NK-92 treated with Interleukin-12 subunit alpha and Interleukin-12 subunit beta, amount 100 ng/mL, for 24 hours (cell line): ENCODE results near the gene TNXB.
"Not testable (repeated sequence)": the region's sequence is repeated elsewhere in the genome, so short reads cannot be mapped to it uniquely, and the experiment has no call there.

Experiments used
- DNase-seq: peaks from one replicate; lab custom pipeline; 2025; lab: John Stamatoyannopoulos, UW

The TNXB gene

DNA sequence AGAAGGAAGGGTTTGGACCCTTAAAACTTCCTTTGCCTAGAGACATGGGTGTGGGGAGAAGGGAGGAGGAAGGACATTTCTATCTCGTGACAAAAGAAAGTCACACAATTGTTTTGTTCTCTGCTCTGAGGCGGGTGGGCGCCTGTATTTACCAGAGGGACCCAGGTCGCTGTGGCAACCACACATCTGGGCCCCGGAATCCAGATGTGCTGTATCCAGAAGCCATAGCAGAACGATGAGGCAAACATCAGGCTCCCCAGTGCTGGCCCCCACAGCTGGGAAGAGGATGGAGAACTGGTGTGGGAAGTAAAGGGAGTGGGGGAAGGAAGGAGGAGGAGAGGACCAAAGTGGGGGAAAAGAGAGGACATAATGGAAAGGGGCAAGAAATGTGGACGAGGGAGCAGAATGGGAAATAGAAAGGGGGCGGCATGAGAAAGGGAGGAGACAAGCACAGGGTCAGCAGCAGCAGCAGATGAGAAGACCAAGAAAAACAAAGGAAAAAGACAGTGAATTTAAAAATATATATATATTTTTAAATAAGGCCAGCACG lies 3.4 kb upstream of the TNXB start:
- DNase-seq = no peak

DNA sequence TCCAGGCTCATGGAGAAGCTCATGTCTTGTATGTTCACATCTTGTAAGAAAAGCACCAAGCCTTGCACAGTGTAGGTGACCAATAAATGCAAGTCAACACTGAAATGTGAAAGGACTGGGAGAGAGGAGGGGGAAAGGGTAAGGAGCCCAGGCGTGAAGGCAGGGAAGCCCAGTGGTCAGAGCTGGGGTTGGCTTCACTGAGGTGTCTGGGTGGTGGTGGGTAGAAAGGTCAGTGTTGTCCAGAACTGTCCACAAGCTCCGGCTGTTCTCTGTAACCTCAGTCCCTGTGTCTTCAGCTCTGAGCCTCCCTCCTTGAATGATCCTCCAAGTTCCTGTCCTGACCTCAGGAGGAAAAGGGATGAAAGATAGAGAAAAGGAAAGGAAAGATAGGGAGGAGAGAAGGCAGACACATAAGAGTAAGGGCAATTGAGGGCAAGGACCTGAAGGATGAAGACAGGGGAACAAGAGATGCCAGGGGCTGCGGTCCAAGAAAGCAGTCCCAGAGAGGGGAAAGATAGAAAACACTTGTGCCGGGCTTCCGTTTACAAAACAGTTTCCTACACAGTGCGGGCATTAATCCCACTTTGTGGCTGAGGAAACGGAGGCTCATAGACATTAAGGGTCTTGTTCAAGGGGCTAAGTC lies 2.4 kb upstream of the TNXB start:
- DNase-seq = no peak

DNA sequence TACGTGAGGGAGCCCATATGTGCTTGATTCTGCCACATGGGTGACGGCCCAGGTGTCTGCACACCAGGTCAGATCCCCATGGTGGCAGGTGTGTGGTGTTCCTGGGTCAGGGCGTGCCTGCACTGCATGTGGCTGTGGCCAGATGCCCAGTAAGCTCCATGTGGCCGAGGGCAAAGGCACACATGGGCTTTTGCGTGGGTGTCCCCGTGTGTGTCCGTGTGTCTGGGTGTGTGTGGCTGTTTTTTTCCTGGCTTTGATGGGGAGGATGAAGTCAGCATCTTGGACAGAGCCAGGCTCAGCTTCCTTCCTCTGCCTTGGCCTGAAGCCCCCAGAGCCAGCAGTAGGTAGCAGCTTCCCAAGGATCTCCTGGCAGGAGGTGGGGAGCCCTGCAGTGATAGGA lies 1.5 kb upstream of the TNXB start:
- DNase-seq = no peak

DNA sequence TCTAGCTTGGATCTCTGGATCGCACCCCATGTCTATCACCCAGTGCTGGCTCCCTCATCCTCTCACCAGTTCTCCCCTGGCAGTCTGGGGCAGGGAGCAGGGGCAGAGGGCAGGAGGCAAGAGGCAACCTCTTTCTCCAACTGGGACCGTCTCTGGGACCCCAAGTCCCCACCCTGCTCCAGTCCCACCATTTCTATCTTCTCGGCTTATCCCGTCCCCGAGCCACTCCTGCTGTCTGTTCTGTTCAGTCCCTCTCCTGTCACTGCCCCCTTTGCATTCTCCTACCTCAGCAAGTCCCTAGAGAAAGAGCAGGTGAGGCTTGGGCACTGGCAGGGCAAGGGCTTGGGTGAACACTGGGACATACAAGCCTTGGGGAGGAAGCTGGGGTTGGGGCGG lies 625 bp upstream of the TNXB start:
- no peak for DNase-seq

DNA sequence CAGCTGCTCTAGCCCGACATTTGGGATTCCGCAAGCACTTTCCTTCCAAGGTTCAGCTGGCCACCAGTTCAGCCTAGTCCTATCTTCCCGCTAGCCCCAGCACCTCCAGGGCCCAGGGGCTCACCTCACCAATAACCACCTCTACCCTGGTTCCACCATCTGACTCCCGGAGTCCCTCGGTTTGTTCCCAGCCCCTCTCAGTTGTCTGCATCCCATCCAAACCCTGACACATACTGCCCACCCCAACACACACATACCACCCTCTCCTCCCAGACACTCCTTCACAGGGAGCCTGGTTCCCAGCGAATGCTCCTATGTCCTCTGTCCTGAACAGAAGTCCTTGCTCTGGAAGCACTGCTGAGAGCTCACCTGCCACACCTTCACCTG lies 418 bp downstream of the TNXB start:
- DNase-seq = no peak

DNA sequence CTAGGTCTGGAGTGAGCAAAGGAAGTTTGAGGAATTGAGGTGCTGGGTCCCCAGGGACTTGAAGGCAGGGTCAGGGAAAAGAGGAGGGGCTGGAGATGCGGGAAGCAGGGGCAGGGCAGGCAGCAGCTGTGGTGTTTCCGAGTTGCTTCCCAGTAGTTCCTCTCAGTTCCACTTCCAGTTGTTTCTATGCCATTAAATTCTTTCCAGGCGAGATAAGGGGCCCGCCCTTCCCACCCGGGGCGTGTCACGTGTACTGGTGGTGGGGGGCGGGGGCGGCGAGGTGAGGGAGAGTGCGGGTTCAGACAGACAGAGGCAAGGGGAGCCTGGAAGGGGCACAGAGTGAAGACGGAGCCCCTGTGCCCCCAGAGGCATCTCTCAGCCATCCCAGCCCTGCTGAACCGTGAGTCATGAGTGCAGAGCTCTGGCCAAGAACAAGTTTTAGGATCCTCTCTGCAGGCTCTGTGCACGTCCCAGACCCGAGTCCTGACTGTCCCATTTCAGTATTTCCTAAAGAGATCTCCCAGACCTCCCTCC lies 977 bp downstream of the TNXB start:
- DNase-seq = no peak

DNA sequence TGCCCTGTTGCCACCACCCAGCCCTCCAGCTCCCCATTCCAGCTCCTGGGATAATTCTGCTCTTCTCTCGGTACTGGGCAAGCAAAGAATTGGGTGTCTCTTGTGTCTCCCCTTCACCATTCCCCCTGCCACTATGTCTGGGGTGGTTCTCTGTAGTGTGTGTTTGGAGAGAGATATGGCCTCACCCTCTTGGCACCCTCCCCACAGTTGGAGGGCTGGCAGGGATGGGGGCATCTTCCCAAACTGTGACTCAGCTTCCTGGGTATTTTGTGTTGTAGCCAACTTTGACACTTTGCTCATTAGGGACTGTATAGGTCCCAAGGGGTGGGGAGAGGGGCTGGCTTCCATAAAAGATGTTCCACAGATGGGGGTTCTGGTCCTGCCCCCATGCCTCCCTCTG lies 1.7 kb downstream of the TNXB start:
- no peak for DNase-seq

DNA sequence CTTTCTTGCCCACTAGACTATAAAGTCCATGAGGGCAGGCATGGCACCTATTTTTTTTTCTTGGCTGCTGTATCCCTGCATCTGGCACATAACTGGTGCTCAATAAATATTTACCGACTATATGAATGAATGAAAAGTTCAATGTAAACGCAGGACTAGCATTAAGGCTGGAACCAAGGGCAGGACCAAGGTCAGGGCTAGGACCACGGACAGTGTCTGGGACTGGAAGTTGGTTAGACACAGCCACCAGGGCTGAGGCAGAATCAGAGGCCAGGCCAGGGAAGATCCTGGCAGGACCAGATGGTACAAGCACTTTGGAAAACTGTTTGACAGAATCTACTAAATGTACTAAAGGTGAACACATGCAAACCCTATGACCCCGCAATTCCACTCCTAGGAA lies 3.7 kb downstream of the TNXB start:
- no peak for DNase-seq

DNA sequence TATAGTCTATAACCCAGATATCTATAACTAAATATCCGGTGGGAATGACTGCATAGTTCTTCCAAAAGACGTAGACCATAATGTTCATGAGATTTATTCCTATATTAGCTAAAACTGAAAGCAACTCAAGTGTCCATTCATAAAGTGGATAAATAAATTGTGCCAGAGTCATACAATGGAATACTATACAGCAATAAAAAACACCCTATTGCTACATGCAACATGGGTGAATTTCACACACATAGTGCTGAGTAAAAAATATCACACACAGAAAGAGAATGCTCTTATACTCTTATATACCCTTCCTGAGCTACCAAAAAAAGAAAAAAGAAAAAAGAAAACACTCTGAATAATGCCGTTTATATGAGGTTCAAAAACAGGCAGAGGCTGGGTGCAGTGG lies 6.9 kb downstream of the TNXB start:
- no peak for DNase-seq

DNA sequence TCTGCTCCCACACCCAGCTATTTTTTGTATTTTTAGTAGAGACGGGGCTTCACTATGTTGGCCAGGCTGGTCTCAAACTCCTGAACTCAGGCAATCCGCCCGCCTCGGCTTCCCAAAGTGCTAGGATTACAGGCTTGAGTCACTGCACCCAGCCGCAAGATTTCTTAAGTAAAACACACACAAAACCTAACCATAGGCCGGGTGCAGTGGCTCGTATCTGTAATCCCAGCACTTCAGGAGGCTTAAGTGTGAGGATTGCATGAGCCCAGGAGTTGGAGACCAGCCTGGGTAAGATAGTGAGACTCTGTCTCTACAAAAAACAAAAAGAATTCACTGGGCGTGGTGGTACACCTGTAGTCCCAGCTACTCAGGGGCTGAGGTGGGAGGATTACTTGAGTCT lies 8.9 kb downstream of the TNXB start:
- DNase-seq = not testable (repeated sequence)

DNA sequence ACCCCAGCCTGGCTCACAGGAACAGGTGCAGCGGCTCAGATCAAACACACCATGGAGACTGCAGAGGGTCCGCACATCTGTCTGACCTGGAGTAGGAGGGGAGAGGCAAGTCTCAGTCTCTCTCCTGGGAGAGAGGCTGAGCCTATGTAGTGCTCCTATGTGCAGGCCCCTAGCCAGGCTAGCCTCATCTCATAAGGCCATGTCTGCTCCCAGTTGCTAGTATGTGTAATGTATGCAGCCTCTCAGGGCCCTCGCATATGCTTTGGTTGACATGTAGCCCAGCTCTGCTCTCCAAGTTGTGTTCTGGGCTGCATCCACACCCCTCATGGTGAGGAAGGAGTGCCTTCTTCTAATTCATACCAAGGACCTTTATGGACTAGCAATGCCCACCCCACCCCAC lies 11.8 kb downstream of the TNXB start:
- DNase-seq = no peak

DNA sequence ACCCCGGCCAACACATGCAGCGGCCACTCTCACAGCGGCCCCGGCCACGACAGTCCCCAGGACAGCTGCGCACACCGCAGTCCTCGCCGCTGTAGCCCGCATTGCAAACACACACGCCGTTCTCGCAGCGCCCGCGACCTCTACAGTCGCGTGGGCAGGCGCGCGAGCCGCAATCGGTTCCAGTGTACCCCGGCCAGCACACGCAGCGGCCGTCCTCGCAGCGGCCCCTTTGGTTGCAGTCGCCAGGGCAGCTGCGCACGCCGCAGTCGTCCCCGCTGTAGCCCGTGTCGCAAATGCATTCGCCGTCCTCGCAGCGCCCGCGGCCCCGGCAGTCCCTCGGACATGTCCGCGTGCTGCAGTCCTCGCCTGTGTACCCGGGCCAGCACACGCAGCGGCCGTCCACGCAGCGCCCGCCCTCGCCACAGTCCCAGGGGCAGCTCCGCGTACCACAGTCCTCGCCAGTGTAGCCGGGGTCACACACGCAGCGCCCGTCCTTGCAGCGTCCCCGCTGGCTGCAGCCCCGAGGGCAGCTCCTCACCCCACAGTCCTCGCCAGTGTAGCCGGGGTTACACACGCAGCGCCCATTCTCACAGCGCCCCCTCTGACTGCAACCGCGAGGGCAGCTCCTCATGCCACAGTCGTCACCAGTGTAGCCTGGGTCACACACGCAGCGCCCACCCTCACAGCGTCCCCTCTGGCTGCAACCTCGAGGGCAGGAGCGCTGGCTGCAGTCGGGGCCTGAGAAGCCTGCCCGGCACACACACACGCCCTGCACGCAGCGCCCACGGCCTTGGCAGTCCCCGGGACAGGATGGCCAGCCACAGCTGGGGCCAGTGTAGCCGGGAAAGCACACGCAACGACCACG lies 12.5 kb downstream of the TNXB start:
- DNase-seq = no peak

DNA sequence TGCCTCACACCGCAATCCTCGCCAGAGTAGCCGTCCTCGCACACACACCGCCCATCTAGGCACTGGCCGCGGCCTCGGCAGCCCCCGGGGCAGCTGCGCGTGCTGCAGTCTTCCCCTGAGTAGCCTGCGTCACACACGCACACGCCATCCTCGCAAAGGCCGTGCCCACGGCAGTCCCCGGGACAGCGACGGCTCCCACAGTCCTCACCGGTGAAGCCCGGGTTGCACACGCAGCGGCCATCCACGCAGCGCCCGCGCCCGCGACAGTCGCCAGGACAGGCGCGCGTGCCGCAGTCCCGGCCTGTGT lies 13.1 kb downstream of the TNXB start:
- DNase-seq = no peak

DNA sequence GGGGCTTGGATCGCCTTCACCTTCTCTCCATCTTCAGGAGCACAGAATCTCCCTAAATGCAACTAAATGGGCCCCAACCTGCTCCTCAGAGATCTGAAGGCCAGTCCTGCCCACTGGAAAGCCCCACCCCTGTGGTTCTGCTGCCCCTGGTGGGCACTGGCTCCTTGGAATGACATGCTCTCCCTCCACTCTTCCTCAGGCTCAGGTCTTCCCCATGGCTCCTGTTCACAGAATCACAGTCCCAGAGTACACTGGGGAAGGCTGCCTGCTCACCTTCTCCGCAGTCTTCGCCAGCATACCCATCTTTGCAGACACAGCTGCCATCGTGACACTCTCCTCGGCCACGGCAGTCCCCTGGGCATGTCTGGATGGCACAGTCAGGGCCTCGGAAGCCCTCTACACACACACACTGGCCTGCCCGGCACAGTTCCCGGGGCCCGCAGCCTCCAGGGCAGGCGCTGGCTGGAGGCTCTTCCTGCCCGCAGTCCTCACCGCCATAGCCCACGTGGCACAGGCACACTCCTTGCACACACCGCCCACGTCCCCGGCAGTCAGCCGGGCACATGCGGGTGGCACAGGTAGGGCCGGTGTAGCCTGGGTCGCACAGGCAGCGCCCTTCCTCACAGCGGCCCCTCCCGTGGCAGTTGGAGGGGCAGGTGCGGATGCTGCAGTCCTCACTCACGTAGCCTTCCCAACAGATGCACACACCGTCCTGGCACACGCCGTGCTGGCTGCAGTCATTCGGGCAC lies 13.6 kb downstream of the TNXB start:
- DNase-seq = no peak

DNA sequence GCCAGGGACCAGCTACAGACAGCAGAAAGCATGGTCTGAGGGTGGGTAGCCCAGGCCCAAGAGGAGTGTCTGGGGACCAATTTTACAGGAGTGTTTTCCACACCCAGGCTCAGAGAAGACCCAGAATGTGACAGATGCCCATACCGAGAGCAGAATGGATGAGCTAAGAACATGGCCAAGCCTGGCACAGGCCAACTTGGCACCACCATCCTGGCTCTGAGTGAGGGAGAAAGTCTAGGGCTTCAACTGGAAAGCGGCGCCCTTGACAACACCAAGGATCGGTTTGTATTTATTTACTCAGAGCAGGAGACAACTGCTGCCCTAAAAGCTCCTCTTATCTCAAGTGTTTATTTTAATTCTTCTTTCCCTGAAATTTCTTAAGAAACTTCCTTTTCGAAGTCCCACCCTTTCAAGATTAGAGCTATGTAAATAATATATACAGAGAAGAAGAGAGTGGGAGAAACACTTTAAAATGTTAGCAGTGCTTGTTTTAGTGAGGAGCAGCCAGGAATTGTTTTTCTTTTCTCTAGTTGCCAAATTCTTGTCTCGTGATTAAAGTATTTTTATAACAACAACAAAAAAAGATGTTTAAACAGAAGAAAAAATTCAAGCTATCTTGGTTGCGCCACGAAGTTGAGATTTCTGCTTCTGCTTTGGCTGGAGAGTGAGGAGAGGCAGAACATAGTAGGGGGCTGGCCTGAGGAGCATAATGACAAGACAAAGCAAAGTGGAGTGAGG lies 16.2 kb downstream of the TNXB start:
- DNase-seq = no peak

DNA sequence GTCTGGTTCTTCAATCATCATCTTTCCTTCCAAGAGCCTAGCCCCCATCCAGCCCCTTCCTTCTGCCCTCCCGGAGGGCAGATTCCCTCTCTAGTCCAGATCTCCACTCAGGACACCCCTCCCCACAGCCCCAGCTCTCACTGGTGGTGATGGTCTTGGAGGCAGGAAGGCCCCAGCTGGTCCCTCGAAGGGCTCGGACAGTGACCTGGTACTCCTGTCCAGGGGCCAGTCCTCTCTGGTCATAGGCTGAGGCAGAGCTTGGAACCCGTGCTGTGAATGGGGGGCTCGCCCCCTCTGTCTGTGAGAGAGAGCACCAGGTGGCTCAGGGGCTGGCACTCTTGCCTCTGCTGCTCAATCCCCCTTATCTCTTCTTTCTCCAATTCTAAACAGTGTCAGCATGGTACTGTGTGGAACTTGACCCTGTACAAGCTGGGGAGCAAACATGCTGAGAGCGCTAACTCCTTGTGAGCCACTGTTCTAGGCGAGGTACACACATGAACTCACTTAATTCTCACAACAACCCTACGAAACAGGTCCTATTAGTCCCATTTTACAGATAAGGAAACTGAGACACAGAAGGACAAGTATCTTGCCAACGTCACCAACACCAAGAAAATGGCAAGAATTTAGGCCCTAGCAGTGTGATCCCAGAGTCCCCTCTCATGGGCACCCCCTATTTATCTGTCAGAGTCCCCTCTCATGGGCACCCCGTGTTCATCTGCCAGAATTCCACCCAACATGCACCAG lies 19.9 kb downstream of the TNXB start:
- DNase-seq = no peak

DNA sequence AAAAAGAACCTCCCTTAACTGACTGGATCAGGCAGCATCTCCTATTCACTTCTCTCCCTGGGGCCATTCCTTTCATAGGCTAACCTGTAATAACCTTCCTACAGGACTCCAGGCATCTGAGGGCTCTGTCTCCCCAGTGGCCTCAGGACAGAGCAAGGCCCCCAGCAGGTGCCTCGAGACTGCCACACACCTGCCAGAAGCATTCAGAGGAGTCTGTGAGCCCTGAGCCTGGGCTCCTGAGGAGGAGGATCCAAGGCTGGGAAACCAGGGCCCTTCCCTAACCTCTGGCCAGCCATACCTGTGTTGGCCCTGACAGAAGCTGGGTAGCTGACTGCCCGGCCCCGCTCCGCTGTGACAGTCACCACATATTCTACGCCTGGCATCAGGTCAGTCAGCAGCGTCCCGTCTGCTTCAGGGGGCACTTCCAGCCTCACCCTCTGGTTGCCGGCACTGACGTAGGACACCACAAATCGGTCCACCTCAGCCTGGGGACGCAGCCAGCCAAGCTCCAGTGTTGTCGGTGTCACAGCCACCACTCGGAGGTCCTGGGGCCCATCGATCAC lies 20.6 kb downstream of the TNXB start:
- no peak for DNase-seq

DNA sequence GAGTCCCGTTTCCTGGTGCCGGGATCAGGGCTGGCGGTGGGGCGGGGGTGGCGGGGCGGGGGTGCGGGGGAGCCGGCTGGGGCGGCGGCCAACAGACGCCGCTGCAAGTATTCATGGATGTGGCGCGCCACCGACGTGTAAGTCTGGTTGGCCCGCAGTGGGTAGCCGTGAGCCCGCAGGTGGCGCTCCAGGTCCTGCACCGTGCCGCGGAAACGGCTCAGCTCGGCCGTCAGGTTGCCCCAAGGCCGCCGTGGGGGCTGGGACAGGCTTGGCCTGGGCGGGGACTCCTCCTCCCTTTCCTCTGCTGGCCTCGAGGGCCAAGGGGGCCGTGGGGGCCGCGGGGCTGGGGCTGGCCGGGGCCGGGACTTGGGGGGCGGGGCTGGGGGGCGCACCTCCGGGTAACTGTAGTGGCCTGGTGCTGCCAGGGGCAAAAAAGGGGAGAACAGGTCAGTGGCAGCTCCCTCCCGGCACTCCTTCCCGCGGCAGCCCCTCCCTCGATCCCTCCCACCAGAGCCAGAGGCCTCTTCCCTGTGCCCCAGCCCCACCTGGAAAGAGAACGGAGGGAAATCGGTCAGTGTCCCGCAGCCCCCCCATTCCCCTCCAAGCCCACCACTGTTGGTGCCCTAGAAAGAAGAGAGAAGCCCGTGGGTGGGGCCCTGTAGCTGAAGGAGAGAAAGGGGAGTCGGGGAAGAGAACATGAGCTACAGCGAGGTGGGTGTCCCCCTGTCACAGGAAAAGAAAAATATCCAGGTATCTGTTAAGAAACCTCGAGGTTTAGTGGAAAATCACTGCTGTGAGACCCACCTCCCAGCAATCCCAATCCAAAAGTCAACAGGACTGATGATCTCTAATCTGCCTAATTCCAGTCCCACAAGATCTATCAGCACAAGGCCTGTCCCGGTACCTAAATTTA lies 21.3 kb downstream of the TNXB start:
- no peak for DNase-seq

DNA sequence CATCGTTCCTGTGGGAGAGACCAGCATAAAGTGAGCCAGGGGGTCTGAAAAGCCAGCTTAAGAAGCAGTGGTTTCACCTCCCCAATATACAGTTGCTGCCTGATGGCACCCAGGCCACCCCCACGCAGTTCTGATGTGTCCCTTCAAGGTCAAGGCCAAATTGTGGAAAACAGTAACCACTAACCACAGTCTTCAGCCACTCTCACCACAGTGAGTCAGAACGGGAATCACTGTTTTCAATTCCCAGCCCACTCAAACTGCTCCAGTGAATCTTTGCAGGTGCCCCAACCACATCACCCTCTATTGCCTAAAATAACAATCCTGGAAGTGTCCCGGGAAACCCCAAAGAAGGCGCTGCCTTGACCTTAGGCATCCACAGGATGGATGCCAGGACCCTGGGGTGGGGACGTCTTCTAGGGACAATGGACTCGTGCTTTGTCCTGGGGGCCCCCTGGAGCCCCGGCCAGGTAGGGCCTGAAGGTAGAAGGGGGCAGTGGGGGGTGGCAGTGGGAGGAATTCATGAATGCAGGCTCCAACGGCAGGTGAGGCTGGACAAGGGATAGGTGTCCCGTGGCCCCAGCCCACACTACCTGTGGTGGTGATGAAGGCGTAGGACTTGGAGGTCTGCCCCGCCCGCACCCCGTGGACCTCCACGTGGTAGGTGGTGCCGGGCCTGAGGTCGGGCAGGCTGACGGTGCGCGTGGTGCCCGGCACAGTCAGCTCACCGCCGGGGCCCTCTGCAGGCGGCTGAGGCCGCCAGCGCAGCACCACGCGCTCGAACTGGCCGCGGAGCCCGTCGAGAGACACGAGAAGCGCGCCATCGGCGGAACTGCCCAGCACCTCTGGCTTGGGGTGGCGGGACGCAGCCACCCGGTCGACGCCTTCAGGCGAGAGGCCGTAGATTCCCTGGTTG lies 22.2 kb downstream of the TNXB start:
- no peak for DNase-seq
